HG03354 (cell line): Measurements from ENCODE around the gene CFL1.

Source experiments
- ATAC-seq: cut with Tn5 transposase; IDR thresholded peaks from one replicate; pipeline ENCODE4 v1.9.1; 2021; ENCODE audit warnings: mild to moderate bottlenecking; ENCODE audit not compliant: unreplicated experiment, poor library complexity, severe bottlenecking

CFL1 gene

DNA sequence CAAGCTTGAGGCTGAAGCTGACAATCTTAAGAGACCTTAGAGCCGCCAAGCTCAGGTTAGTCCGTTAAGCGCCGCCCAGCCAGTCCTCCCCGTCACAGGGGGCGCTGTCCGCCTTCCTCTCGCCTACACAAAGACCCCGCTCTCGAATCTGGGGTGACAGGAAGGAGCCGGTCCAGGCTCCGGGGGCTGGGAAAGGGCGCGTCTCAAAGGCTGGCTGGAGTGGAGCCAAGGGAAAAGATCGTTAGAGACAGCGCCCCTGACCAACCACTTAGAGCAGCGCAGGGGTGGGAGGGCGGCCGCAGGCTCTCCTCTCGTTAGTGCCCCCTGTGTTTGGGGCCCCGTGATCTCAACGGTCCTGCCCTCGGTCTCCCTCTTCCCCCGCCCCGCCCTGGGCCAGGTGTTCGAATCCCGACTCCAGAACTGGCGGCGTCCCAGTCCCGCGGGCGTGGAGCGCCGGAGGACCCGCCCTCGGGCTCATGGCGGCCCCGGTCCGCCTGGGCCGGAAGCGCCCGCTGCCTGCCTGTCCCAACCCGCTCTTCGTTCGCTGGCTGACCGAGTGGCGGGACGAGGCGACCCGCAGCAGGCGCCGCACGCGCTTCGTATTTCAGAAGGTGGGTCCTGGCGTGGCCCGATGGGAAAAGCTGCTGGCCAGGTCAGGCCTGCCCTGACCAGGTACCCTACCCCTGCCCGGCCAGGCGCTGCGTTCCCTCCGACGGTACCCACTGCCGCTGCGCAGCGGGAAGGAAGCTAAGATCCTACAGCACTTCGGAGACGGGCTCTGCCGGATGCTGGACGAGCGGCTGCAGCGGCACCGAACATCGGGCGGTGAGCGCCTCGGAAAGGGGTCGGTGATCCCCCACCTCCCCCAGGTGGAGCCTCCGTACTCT, 2.5 kb upstream of the CFL1 start, which contains the start of gene MUS81:
MUS81 (plus strand) TSS at position 156 of the 887 bp plus-strand sequence; CDS start at position 477, 321 bp downstream.
- peak; percentile 35 for ATAC-seq

DNA sequence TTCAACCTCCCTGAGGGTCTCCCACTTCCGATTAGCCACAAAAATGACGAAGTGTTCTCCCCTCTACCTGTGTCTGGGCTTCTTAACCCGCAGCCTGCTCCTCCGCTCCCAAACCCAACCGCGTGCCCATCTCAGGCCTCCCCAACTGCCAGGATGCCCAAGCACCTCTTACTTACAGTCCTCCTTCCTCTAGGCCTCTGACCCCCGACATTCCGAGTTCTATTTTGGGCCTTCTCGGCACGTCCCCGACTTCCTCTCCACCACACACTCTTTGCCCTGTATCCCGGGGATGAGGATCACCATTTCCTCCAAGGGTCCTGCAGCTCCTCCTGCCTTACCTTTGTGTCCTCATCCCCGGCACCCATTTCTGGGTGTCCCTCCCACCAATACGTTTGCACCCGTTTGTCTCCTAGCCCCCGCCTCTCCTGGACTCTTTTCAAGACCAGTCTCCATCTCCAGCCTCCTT, 1.9 kb upstream of the CFL1 start:
- no peak for ATAC-seq

DNA sequence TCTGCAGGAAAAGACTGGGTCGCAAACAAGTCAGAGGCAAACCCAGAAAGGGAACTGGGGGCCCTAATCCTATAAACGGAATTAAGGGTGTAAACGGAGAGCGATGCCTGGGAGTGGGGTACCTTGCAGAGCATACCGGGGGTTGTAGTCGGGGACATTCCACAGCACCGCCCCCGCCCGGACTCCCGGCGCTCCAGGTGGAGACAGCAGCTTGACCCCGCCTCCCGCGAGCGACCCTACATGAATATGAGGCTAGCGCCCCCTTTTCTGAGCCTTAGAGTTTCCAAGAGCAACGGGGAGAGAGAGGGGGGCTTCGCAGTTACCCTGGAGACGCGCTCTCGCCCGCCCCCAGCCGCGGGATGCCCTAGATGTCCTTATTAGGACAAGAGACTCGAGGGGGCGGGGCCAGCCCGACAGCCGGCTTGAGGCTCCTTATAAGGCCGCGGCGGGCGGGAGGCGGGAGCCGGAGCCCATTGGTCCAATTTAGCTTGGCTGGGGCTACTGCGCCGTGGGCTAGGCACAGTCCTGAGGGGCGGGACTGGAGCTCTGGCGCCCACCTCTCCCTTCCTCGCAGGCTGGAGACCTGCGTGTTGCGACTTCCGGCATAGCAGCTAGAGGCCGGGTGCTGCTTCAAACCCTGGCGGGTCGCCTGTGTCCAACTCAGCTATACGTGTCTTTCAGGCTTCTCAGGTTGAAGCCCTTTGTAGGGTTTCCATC, 1.3 kb upstream of the CFL1 start:
- peak; percentile 55 for ATAC-seq

DNA sequence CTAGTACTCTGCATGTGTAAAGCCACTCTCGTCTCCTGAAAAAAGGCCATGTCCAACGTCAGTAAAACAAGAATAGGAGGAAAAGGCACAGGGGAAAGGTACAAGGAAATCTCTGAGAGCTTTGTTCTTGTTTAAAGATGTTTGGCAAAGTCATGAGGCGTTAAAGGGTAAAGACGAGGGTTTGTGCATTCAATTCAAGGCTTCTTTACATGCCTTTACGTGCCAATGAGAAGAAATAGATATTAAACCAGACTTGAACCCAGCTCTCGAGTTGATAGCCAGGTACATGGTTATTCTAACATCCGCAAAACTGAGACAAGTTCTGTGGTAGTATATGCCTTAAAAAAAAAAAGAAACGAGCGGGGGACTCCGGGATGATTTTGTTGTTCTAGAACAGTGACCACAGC, 704 bp upstream of the CFL1 start:
- no peak for ATAC-seq

DNA sequence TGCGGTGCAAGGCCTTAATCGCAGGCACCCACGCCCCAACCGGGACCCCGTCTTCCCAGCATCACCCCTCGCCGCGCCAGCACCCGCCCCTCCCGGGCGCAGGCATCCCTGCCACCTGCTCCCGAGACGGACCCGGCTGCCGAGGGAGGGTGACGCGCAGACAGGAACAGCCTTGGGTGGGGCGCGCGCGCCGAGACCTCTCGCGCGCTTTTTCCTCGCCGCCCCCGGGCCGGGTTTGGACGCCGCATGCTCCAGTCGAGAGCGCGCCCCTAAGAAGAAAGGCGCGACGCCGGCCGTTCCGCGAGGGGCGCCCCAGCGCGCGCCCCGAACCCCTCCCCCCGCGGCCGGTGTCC, 504 bp downstream of the CFL1 start:
- ATAC-seq, result no peak

DNA sequence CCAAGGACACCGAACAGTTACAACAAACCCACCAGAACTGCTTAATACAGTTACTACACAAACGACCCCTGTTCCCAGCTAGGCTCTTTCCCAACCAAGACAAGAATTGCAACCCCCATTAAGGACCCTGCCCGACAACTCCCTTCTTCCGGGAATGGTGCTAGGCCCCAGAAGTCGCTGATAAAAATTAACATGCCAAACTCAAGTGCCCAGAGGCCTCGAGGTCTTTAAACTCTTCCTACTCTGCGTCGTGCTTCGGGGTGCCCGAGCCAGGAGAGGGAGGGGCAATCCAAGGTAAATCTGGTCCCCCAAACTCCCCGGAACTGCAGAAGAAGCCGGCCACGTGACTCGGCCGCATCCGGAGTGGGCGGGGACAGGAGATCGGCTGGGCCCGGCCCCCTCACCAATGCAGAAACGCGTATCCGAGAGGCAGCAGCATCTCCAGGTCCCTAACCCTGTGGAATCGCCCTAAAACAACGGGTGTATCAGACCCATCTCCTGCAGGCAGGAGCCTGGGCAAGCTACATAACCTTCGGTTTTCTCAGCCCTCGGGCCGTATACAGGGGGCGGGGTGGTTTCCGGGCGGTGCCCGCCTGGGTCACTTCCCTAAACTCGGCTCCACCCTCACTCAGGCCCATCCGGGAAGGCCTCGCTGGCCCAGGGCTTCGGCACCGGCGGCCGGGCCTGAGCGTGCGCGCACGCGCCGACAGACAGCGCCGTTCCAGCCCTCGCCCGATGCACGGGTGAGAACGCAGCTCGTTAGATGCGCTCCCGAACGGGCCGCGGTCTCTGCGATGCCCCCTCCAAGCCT, 1.1 kb downstream of the CFL1 start:
- peak; percentile 35 for ATAC-seq

DNA sequence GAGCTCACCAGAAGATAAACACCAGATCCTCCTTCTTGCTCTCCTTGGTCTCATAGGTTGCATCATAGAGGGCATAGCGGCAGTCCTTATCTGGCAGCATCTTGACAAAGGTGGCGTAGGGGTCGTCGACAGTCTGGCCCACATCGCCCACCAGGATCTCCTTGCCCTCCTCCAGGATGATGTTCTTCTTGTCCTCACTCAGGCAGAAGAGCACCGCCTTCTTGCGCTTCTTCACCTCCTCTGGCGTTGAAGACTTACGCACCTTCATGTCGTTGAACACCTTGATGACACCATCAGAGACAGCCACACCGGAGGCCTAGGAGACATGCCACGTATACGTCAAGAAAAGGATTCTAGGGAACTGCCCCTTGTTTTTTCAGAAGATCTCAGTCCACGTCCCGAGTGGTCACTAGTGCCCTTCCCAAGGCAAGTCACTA, 2.0 kb downstream of the CFL1 start:
- ATAC-seq, result no peak

DNA sequence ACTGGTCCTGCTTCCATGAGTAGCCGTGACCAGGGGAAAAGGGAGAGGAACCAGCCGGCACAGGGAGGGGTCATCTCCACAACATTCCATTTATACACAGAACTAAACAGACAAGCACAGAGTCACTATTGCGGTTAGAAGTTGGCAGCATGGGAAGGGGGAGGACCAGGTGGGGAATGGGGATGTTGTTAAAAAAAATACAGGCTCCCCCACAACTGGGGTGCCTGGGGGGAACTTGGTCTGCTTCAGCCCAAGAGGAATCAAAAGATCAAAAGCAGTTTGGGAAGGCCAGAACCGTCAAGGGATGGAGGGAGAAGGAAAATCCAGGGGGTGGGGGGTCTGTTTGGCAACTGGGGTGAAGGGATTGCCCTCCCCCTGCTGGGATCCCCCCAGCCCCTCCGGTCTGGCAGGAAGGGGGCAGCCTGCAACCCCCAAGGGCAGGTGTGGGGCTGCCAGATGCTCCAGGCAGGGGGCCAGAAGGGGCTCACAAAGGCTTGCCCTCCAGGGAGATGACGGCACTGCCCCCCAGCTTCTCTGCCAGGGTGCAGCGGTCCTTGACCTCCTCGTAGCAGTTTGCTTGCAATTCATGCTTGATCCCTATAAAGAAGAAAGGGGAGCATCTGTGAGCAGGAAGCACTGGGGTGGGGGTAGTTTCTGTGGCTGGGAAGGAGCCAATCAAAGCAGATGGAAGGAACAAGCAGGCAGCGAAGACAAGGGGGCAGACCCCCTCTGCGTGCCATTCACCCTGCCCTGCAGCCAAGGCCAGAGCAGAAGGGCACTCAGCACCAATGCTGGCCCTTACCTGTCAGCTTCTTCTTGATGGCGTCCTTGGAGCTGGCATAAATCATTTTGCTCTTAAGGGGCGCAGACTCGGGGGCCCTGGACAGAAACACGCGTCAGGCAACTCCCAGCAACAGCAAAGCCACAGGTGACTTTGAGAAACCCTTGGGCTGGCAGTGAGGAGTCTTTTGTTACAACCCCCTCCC, 2.8 kb downstream of the CFL1 start:
- ATAC-seq, result no peak

DNA sequence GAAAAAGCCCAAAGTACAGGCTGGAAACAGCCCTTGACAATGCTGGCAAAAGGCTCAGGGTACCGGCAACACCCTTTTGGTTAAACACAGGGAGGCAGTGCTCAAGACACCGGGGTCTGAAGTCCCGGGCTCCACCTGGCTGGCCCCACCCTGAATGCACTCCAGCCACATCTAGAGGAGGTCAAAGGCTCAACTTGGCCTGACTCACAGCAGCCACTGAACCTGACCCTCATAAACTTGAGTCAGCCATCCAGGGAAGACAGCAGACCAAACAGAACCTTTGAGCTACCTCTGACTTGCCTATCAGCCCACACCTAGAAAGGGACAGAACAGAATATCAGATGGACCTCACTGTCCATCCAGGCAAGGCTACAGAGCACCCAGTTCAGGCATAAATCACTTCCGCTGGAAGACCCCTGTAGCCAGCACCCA, 3.8 kb downstream of the CFL1 start:
- no peak for ATAC-seq

DNA sequence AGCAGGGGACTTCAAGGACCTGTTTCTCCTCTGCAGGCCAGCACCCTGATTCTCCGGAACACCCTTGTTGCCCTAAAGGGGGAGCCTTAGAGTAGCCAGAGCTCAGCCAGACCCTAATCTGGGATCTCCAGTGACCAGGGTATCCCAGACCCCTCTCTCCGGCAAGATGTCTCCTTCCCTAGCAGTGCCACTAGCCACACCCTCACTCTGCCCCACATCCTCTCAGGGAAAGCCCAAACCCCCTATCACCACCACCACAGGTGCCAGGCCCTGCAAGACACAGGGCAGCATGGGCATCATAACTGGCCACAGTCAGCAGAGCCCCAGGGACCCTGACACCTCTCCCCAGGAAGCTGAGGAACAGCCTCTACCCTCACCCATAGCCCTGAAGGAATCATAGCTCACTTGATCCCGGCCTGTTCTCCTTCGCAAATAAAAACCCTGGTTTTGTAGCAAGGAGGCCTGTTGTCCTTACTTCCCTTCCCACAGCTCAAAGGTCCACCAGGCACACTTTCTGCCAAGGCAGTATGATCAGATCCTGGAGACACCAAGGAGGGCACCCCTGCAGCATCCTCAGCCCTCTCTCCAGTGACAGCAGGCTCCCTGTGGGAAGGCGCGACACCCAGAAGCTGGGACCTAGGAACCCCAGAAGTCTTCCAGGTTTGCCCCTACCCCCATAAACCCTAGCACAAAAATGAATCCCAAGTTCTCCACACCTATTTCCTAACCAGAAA, 4.6 kb downstream of the CFL1 start:
- no peak for ATAC-seq

DNA sequence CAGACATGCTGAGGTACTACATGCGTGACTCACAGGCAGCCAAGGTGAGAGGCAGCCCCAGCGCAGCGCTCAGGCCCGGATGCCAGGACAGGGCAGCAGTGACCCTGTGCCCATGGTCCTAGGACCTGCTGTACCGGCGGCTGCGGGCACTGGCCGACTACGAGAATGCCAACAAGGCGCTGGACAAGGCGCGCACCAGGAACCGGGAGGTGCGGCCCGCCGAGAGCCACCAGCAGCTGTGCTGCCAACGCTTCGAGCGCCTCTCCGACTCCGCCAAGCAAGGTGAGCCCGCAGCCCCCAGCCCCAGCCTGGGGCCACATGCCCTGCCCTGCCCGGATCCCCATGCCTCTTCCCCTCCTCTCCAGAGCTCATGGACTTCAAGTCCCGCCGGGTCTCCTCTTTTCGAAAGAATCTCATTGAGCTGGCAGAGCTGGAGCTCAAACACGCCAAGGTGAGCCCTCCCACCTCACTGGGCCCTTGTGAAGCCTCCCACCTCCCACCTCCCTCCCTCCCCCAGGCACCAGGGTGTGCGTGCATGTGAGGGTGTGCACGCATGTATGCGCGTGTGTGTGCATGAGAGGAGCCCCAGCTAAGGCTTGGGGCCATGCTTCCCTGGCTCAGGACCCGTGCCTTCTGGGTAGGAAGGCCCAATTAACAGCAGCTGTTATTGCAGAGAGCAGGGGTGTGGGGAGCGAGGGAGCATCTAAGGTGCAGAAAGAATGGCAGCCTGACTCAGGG, 5.3 kb downstream of the CFL1 start:
- no peak for ATAC-seq

DNA sequence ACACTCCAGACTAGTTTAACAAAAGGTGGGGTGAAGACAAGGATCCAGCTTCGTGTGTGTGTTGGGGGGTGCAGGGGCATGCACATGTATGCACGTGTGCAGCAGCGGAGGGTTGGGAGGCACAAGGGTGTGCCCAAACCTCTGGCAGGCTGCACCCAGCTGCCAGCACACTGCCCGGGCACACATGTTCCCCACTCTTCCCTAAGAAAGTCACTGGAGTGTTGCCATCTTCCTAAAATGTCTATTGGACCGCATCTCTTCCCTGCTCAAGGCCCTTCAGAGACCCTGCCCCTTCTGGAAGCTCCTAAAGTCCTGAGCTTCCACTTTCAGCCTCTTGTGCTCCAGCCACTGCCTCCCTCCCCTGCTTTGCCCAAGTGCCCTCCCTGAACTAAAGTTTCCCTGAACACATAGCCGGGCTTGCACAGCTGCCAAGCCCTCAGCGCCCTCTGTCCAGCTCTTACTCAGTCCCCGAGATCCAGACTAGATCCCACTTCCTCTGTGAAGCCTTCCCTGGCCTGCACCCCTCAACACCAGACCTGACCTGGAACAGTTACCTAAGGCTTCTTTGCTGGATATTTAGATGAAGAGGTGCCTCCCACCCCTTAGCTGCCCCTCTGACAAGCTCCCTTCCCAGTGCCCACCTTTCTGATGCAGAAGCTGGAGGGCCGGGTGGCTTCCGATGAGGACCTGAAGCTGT, 6.0 kb downstream of the CFL1 start:
- no peak for ATAC-seq

DNA sequence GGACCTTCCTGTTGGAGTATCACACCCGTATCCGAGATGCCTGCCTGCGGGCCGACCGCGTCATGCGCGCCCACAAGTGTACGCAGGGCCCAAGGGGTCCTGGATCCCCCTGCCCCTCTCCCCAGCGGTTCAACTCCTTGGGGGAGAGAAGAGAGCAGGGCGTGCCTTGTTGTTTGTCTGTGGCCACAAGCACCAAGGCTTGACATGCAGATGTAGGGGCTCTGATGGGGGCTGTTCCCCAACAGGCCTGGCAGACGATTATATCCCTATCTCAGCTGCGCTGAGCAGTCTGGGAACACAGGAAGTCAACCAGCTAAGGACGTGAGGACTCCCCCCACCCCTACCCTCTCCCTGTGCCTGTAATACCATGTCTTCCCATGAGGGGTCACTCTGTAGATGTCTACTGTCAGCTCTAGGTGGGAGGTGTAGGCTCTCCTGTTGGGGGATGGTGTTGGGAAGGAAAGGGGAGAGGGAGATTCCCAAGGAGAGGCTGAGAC, 6.8 kb downstream of the CFL1 start:
- no peak for ATAC-seq

DNA sequence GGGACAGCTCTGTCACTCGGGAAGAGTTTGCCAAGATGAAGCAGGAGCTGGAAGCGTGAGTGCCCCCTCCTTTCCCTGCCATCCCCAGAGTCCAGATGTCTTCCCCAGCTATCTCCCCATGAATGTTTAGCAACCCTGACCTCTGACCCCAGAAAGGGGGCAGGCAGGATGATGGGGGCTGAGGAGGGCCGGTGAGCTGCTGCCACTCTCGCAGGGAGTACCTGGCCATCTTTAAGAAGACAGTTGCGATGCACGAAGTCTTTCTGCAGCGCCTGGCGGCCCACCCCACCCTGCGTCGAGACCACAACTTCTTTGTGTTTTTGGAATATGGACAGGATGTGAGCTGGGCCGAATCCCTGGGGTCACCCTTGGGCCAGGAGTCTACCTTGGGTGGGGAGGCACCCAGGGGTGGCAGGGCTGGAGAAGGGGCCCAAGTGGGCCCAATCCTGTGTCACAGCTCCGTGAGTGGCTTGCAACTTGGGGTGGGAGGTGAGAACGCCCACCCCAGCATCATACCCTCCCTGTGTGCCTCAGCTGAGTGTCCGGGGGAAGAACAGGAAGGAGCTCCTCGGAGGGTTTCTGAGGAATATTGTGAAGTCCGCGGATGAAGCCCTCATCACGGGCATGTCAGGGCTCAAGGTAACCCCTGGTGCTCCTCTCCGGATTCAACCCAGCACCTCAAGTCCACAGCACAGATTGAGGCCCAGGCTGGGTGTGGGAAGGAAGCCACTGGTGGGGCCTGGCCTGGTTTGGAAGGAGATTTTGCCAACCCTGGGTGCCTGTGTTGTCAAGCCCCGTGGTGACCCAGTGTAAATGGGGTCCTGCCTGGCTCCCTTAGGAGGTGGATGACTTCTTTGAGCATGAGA, 7.5 kb downstream of the CFL1 start:
- no peak for ATAC-seq

DNA sequence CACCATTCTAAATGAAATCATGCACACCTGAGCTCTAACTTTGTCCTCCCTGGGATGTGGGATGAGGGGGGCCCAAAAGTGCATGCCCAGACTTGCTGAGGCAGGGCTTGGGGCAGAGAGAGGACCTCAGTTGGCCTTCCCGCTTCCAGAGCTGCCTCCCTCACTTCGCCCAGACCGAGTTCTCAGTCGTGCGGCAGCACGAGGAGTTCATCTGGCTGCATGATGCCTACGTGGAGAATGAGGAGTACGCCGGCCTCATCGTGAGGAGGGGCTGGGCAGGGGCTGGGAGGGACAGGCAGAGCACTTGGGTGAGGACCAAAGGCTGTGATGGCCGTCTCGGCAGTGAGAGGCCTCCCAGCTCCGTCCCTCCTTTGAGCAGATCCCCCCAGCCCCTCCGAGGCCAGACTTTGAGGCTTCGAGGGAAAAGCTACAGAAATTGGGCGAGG, 8.2 kb downstream of the CFL1 start:
- ATAC-seq, result no peak

DNA sequence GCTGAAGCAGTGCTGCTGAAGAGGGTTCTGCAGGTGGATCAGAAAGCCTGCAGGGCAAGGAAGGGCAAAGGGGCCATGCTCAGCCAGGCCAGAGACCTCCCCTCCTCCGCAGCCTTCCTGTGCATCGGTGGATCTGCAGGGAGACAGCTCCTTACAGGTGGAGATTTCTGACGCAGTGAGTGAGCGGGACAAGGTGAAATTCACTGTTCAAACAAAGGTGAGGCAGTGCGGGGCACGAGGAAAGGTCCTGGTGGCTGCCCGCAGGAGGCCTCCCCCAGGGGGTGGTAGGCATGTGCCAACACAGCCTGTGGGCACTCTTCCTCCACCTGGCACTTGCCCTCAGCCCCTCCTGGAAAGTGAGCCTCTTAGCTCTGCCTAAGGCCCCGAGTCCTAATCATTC, 8.6 kb downstream of the CFL1 start:
- ATAC-seq, result no peak
